ENCODE results near the gene NCBP2L. TPM values are rescaled to one million over a fixed set of nuclear protein-coding genes. Genes with fewer than 3 reads are reported as not detected.

The NCBP2L gene
- total and polyA plus RNA-seq, 2 of the 8 experiments (the other 6 are each of a cell fraction or from before 2014, with no cell fraction given): not detected

DNA sequence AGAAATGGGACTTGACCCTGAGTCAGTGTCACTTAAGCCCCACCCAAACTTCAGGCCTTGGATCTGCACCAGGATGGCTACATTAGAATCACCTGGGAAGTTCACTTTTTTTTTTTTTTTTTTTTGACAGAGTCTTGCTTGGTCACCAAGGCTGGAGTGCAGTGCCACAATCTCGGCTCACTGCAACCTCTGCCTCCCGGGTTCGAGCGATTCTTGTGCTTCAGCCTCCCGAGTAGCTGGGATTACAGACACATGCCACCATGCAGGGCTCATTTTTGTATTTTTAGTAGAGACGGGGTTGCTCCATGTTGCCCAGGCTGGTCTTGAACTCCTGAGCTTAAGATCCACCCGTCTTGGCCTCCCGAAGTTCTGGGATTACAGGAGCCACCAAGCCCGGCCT is 3.0 kb downstream of the NCBP2L start:
- CTCF ChIA-PET (ENCODE audit: partially characterized antibody): interaction anchor here (0.6 to 10.8 kb wide), 7 partner anchors 23 to 290 kb away, joined by 3 to 209 read pairs (median 3); no protein-coding TSS in a partner anchor
- H3K9ac ChIP-seq (replicated peaks in 1 of 4; ENCODE audit: extremely low read depth in 1 of 4, low read depth in 3 of 4, low read length in 3 of 4): no peak overlapping the region
- no peaks in the 10 kb centered on the region for H3K9me3 ChIP-seq (ENCODE audit: insufficient read depth in 2 of 2, low read depth in 1 of 2, low read length in 1 of 2)
- no peak overlapping the region for H4K8ac ChIP-seq (ENCODE audit: extremely low read depth, insufficient read depth, low read length)
- no peak overlapping the region for H2BK120ac ChIP-seq (replicated peaks; ENCODE audit: low read depth, low read length)
- H2BK20ac ChIP-seq (ENCODE audit: low read length): no peak overlapping the region
- no peaks in the 10 kb centered on the region for H3K23me2 ChIP-seq (ENCODE audit: low read depth, low read length)
- no peak overlapping the region for H3K18ac ChIP-seq (ENCODE audit: extremely low read depth, low read length)
- POLR2A ChIA-PET (ENCODE audit: partially characterized antibody): interaction anchor here (1.7 kb wide), 1 partner anchor 64 kb away, joined by 5 read pairs; no protein-coding TSS in a partner anchor
- H4K20me1 ChIP-seq (replicated peaks in 1 of 2; ENCODE audit: control insufficient read depth in 1 of 2, insufficient read depth in 2 of 2, low read length in 2 of 2): no peaks in the 10 kb centered on the region
- no peak overlapping the region for H3K23ac ChIP-seq (ENCODE audit: insufficient read length)
- no peak overlapping the region for H3K56ac ChIP-seq (replicated peaks; ENCODE audit: insufficient read length, low read depth, low read length)
- no peak overlapping the region for H3K4me2 ChIP-seq (ENCODE audit: insufficient read depth in 1 of 2, low read depth in 2 of 2, low read length in 2 of 2)
- H3K27ac ChIP-seq (ENCODE audit: low read depth, low read length): no peak overlapping the region
- DNase-seq (ENCODE audit: low read depth in 1 of 2, low spot score in 2 of 2) (no peak), FAIRE-seq (no peak)
- H4K5ac ChIP-seq (ENCODE audit: insufficient read length, low read depth, low read length): no peak overlapping the region
- H3K4me3 ChIP-seq (ENCODE audit: extremely low read depth in 1 of 4, insufficient read depth in 2 of 4, low read depth in 3 of 4, low read length in 4 of 4): no peak overlapping the region
- no peak overlapping the region for H3K14ac ChIP-seq (ENCODE audit: insufficient read length)
- no peak overlapping the region for H3K4ac ChIP-seq (replicated peaks; ENCODE audit: insufficient read length, low read depth, low read length)
- peaks cover 6 to 15% (median 12%) of the 10 kb centered on the region in 4 experiments; a peak in 6 of 7 replicates for H3K27me3 ChIP-seq (replicated peaks in 1 of 4; ENCODE audit: control insufficient read depth in 3 of 4, extremely low read depth in 1 of 4, insufficient read depth in 3 of 4, low read length in 3 of 4)
- WGBS, 2 experiments (ENCODE audit: extremely low coverage in 1 of 2, insufficient coverage in 1 of 2, insufficient read length in 1 of 2, insufficient replicate concordance in 2 of 2, low coverage in 1 of 2, low lambda C conversion rate in 2 of 2, missing lambda C conversion rate in 1 of 2): 94% methylated on average over 3 of the region's 9 CpGs; no CpG with 5 or more reads in 1 of the 2 experiments
- no peak overlapping the region for H2AFZ ChIP-seq (ENCODE audit: low read length)
- H2BK5ac ChIP-seq (ENCODE audit: low read depth, low read length): no peak overlapping the region
- H2AK5ac ChIP-seq (ENCODE audit: low read depth, low read length): no peak overlapping the region
- H2BK12ac ChIP-seq (ENCODE audit: low read depth, low read length): no peak overlapping the region
- H3K36me3 ChIP-seq (ENCODE audit: control insufficient read depth in 2 of 4, insufficient read depth in 4 of 4, low read length in 3 of 4): no peaks in the 10 kb centered on the region
- no peaks in the 10 kb centered on the region for H3K79me2 ChIP-seq (ENCODE audit: control insufficient read depth in 1 of 2, insufficient read depth in 2 of 2, low read length in 2 of 2)
- H3K79me1 ChIP-seq (ENCODE audit: low read depth, low read length): no peaks in the 10 kb centered on the region
- H4K91ac ChIP-seq (replicated peaks; ENCODE audit: insufficient read length, low read length): no peak overlapping the region
- H3K4me1 ChIP-seq (replicated peaks in 1 of 4; ENCODE audit: control insufficient read depth in 3 of 4, insufficient read depth in 4 of 4, low read length in 3 of 4): peaks cover 0 to 3% (median 0%) of the 10 kb centered on the region in 4 experiments; a peak in 4 of 7 replicates
- H2BK15ac ChIP-seq (ENCODE audit: low read length): no peak overlapping the region
- TF ChIP-seq KDM1A (IDR thresholded peaks at IDR 0.05; ENCODE audit: borderline replicate concordance, low read length) (no peak), MAFK (IDR thresholded peaks at IDR 0.05; ENCODE audit: low read depth, low read length) (no peak), KDM5A (IDR thresholded peaks at IDR 0.05; ENCODE audit: low read length) (no peak), SIRT6 (IDR thresholded peaks at IDR 0.05; ENCODE audit: low read length) (no peak), POLR2AphosphoS5 (IDR thresholded peaks at IDR 0.05; ENCODE audit: low read depth, low read length) (no peak), SP4 (IDR thresholded peaks at IDR 0.05; ENCODE audit: low read length) (no peak), NRF1 (IDR thresholded peaks at IDR 0.05; ENCODE audit: low read depth, low read length) (no peak), SRF (IDR thresholded peaks at IDR 0.05; ENCODE audit: low read depth, low read length) (no peak), KDM4A (IDR thresholded peaks at IDR 0.05; ENCODE audit: low read depth, low read length, severe bottlenecking) (no peak), BACH1 (IDR thresholded peaks at IDR 0.05; ENCODE audit: low read length) (no peak), RFX5 (IDR thresholded peaks at IDR 0.05; ENCODE audit: borderline replicate concordance, low read depth, low read length) (no peak), FOSL1 (IDR thresholded peaks at IDR 0.05; ENCODE audit: insufficient read depth, low read depth, low read length) (no peak), EP300 (IDR thresholded peaks at IDR 0.05; ENCODE audit: borderline replicate concordance in 1 of 2, low read depth in 2 of 2, low read length in 2 of 2) (no peak)
- TF ChIP-seq, protein P1, sequence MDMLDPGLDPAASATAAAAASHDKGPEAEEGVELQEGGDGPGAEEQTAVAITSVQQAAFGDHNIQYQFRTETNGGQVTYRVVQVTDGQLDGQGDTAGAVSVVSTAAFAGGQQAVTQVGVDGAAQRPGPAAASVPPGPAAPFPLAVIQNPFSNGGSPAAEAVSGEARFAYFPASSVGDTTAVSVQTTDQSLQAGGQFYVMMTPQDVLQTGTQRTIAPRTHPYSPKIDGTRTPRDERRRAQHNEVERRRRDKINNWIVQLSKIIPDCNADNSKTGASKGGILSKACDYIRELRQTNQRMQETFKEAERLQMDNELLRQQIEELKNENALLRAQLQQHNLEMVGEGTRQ (IDR thresholded peaks at IDR 0.05; ENCODE audit: low read length): no peak
